NB4 (cell line): ENCODE data around the gene DNAH11.

Source experiments
- POLR2A ChIP-seq: IDR thresholded peaks from 2 replicates; pipeline ENCODE4 v1.6.1; 2011; ENCODE audit warnings: mild to moderate bottlenecking; ENCODE audit not compliant: insufficient read length; ENCODE audit errors: extremely low read depth
- TF ChIP-seq, protein P1 (sequence below): IDR thresholded peaks from one replicate; pipeline ENCODE4 v1.5.1; 2012; ENCODE audit warnings: low read depth, low read length

GRCh38 chr7:21763818-21764217, 221.0 kb downstream of the DNAH11 start:
- TF ChIP-seq POLR2A, result no peak
- TF ChIP-seq, protein P1, sequence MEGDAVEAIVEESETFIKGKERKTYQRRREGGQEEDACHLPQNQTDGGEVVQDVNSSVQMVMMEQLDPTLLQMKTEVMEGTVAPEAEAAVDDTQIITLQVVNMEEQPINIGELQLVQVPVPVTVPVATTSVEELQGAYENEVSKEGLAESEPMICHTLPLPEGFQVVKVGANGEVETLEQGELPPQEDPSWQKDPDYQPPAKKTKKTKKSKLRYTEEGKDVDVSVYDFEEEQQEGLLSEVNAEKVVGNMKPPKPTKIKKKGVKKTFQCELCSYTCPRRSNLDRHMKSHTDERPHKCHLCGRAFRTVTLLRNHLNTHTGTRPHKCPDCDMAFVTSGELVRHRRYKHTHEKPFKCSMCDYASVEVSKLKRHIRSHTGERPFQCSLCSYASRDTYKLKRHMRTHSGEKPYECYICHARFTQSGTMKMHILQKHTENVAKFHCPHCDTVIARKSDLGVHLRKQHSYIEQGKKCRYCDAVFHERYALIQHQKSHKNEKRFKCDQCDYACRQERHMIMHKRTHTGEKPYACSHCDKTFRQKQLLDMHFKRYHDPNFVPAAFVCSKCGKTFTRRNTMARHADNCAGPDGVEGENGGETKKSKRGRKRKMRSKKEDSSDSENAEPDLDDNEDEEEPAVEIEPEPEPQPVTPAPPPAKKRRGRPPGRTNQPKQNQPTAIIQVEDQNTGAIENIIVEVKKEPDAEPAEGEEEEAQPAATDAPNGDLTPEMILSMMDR, result no peak
